Adipocyte (in vitro differentiated cells): Measurements from ENCODE around the gene PDSS2.
A peak's percentile ranks its signal among the peaks of the same experiment; 100 is the strongest.
"Not testable (repeated sequence)": the region's sequence is repeated elsewhere in the genome, so short reads cannot be mapped to it uniquely, and the experiment has no call there.

Experiments used
- DNase-seq: peaks from one replicate; pipeline ENCODE4 v3.0.0-alpha.2; 2015; ENCODE audit warnings: low read depth
- H3K27me3 ChIP-seq: replicated peaks from 2 replicates; pipeline ENCODE4 v1.7.0; 2013; ENCODE audit warnings: mild to moderate bottlenecking, low read length, moderate library complexity; ENCODE audit not compliant: control insufficient read depth, insufficient read depth
- H3K36me3 ChIP-seq: 2 replicates; pipeline ENCODE4 v1.7.0; 2013; ENCODE audit warnings: low read length, mild to moderate bottlenecking, moderate library complexity; ENCODE audit not compliant: control insufficient read depth, insufficient read depth, severe bottlenecking
- H3K4me1 ChIP-seq: 2 replicates; pipeline ENCODE4 v1.7.0; 2013; ENCODE audit warnings: mild to moderate bottlenecking, low read length, moderate library complexity; ENCODE audit not compliant: control insufficient read depth, insufficient read depth
- H3K4me3 ChIP-seq: 2 replicates; pipeline ENCODE4 v1.7.0; 2013; ENCODE audit warnings: mild to moderate bottlenecking, low read length, moderate library complexity
- H3K9ac ChIP-seq: 2 replicates; pipeline ENCODE4 v1.7.0; 2013; ENCODE audit warnings: mild to moderate bottlenecking, low read length, moderate library complexity
- H3K9me3 ChIP-seq: 2 replicates; pipeline ENCODE4 v1.7.0; 2013; ENCODE audit warnings: mild to moderate bottlenecking, low read length, moderate library complexity; ENCODE audit not compliant: control insufficient read depth

PDSS2 gene

DNA sequence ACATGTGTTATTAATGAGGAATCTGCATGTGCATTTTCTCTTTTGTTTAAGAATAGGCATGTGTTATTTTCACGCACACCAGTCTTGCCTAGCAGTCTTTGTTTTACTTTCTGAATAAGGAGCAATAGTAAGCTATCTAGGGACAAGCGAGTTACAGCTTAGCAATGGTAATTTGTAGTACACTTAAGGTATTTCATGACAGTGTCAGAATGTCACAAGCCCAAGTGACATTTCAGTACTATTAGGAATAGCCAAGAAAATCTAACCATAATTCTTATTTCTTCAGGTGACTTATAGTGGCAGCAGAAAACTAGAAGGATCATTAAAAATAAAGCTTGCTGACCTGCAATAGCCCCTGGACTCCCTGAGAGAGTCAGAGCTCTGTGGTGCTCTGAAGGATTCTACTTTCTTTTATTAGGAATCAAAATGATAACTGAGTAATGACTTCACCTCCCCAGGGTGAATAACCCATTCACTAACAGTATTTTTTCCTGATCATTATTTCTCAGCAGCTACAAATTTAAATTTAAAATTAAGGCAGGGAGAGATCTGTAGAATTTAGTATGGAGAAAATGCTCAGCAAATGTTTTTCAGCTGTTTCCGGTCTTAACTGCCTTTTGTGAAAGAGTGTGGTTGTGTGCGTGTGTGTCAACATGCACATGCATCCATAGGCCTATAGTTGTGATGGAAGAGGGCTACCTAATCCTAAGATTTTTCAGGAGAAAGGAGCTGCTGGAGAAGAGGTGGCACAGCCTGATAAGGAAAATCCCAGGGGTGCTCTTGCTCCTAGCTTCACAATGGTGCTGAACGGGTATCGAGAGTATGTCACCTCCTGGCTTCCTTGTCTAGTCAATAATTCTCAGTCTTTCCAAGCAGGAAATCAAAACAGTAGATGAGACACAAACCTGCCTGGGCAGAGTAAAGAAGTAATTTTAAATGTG, 254.0 kb downstream of the PDSS2 start:
- no peak overlapping the region for H3K9ac ChIP-seq
- H3K27me3 ChIP-seq = no peaks in the 10 kb centered on the region
- no peak for DNase-seq

GRCh38 chr6:107202876-107203468, 256.4 kb downstream of the PDSS2 start:
- no peaks in the 10 kb centered on the region for H3K4me1 ChIP-seq
- H3K9me3 ChIP-seq = no peaks in the 10 kb centered on the region
- DNase-seq = no peak
- H3K27me3 ChIP-seq = no peaks in the 10 kb centered on the region
- H3K4me3 ChIP-seq = no peak overlapping the region
- H3K36me3 ChIP-seq = no peaks in the 10 kb centered on the region
- no peak overlapping the region for H3K9ac ChIP-seq

More for the DNA sequence above, 254.0 kb downstream of the PDSS2 start:
- Histone ChIP-seq H3K4me1 (no peaks in the 10 kb centered on the region), H3K4me3 (no peak overlapping the region), H3K36me3 (no peaks in the 10 kb centered on the region), H3K9me3 (no peaks in the 10 kb centered on the region)

DNA sequence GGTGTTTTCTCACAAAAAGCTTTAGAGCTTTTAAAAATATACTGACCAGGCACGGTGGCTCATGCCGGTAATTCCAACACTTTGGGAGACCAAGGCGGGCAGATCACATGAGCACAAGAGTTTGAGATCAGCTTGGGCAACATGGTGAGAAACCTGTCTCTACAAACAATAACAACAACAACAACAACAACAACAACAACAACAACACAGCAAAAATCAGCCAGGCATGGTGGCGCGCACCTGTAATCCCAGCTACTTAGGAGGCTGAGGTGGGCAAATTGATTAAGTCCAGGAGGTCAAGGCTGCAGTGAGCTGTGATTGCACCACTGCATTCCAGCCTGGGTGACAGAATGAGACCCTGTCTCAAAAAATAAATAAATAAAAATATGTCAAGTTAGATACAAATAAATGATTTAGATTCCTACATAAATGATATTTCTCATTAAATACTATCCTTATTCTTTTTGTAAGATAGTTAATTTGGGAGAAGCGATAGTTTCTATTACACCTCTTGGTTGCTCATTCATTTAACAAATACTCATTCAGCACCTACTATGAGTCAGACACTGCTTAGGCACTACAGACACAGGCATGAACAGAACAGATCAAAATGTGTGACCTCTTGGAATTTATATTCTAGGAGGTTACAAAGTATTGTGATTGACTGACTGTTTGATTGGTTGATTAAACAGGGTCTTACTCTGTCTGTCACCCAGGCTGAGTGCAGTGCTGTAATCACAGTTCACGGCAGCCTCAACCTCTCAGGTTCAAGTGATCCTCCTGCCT, 260.5 kb downstream of the PDSS2 start:
- peaks cover 4% of the 10 kb centered on the region for H3K36me3 ChIP-seq
- no peak overlapping the region for H3K9ac ChIP-seq
- no peaks in the 10 kb centered on the region for H3K27me3 ChIP-seq
- no peak overlapping the region for H3K4me3 ChIP-seq
- no peaks in the 10 kb centered on the region for H3K9me3 ChIP-seq
- DNase-seq = no peak
- H3K4me1 ChIP-seq = peaks cover 9% of the 10 kb centered on the region

- H3K4me1 ChIP-seq = peaks cover 9% of the 10 kb centered on the region
- DNase-seq = no peak
- no peaks in the 10 kb centered on the region for H3K9me3 ChIP-seq
- H3K9ac ChIP-seq = no peak overlapping the region
- H3K36me3 ChIP-seq = peaks cover 4% of the 10 kb centered on the region
- H3K27me3 ChIP-seq = no peaks in the 10 kb centered on the region
- no peak overlapping the region for H3K4me3 ChIP-seq
These were observed 263.2 kb downstream of the PDSS2 start for GRCh38 chr6:107196152-107196551.

DNA sequence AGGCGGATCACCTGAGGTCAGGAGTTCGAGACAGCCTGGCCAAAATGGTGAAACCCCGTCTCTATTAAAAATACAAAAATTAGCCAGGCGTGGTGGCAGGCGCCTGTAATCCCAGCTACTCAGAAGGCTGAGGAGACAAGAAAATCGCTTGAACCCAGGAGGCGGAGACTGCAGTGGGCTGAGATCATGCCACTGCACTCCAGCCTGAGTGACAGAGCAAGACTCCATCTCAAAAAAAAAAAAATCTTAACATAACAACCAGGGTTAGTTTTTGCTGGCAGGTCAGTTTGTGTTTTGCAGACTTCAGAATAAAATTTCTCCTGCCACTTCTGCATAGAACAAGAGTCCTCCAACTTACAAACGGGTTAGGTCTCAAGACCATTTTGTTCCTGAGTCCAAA, 264.6 kb downstream of the PDSS2 start:
- not testable (repeated sequence) for H3K27me3 ChIP-seq, H3K9ac ChIP-seq, DNase-seq, H3K36me3 ChIP-seq, H3K4me1 ChIP-seq, H3K9me3 ChIP-seq, H3K4me3 ChIP-seq

- Histone ChIP-seq H3K36me3 (peaks cover 4% of the 10 kb centered on the region), H3K4me3 (no peak overlapping the region), H3K9ac (no peak overlapping the region), H3K27me3 (no peaks in the 10 kb centered on the region), H3K9me3 (no peaks in the 10 kb centered on the region), H3K4me1 (peaks cover 9% of the 10 kb centered on the region)
- no peak for DNase-seq
These were observed 266.5 kb downstream of the PDSS2 start for GRCh38 chr6:107192830-107193229.

DNA sequence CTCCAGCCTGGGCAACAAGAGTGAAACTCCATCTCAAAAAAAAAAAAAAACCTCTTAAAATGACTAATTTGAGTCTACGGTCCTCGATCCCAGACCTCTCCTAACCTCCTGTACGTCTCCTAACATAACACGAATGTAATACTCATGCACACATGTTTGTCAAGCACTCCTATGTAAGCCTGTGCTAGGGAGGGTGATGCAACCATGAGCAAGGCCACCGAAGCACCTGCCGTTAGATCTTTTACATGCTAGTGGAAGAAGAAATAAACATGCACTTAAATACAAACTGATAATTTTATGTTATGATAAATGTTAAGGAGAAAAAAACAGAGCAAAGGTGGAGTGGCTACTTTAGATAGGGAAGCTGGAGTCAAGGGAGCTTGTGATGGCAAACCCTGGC, 271.7 kb downstream of the PDSS2 start:
- no peaks in the 10 kb centered on the region for H3K36me3 ChIP-seq
- no peaks in the 10 kb centered on the region for H3K9me3 ChIP-seq
- no peaks in the 10 kb centered on the region for H3K27me3 ChIP-seq
- H3K4me1 ChIP-seq = no peaks in the 10 kb centered on the region
- DNase-seq = no peak
- H3K4me3 ChIP-seq = no peak overlapping the region
- no peak overlapping the region for H3K9ac ChIP-seq

DNA sequence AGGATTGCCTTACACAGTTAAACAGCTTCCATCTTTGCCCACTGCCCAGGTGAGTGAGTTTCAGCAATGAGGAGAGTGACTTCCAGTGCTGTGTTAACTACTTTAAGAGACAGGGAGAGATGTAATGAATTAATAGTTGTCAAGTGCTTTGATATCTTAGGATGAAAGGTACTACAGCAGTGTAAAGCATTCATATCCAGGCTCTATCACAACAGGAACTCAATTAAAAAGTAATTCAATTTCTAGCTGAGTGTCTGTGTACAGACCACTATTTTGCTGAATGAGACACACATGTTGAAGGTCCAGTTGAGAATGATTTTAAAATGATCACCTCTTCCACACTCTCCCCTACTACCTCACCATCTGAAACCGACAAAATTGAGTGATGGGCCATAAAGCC, 273.3 kb downstream of the PDSS2 start:
- DNase-seq = no peak
- no peak overlapping the region for H3K9ac ChIP-seq
- H3K9me3 ChIP-seq = no peaks in the 10 kb centered on the region
- no peaks in the 10 kb centered on the region for H3K27me3 ChIP-seq
- no peaks in the 10 kb centered on the region for H3K4me1 ChIP-seq
- no peaks in the 10 kb centered on the region for H3K36me3 ChIP-seq
- no peak overlapping the region for H3K4me3 ChIP-seq

DNA sequence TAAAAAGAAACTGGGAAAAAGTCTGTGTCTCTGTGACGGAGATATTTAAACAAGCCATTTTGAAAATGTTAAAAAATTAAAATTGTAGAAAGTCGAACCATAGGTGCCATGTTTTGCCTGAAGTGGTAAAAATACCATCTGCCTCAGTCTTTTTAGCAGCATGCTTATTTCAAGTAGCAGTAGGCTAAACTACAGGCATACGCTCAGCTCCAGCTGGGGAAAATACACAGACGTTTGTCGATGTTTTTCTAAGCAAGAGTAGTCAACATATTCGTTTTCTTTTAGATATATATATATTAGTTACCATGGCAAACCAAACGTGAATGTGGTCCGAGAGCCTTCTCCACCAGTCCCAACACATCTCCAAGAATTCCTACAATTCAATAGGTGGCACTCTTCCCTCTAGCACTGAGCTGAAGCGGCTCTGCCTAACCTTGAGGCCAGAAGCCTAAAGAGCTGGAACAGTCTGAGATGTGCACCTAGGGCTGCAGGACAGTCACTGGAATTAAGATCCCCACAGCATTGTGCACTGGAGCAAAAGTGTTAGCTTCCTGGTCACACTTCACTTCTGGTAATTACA, 273.9 kb downstream of the PDSS2 start:
- H3K9ac ChIP-seq = no peak overlapping the region
- H3K4me1 ChIP-seq = no peaks in the 10 kb centered on the region
- no peaks in the 10 kb centered on the region for H3K36me3 ChIP-seq
- H3K27me3 ChIP-seq = no peaks in the 10 kb centered on the region
- peak; percentile 9 for DNase-seq
- no peaks in the 10 kb centered on the region for H3K9me3 ChIP-seq
- H3K4me3 ChIP-seq = no peak overlapping the region

DNA sequence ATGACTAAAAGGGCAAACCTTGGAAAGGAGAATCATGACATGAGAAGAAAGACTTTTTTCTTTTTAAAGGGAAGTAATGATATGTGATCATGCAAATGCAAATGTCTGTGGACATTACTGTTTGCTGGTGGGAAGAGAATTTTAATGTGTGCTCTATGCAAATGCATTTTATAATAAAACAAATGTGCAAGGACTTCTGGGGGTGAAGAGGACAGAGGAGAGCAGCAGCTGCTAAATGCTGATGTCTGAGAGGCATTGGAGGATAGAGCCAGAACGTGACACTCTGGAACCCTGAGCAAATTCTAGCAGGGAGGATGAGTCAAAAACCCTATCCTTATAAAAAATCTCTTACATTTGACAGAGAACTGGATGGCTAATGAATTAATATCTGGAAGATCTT, 274.9 kb downstream of the PDSS2 start:
- H3K36me3 ChIP-seq = no peaks in the 10 kb centered on the region
- no peak for DNase-seq
- H3K4me3 ChIP-seq = no peak overlapping the region
- H3K27me3 ChIP-seq = no peaks in the 10 kb centered on the region
- H3K9ac ChIP-seq = no peak overlapping the region
- no peaks in the 10 kb centered on the region for H3K9me3 ChIP-seq
- no peaks in the 10 kb centered on the region for H3K4me1 ChIP-seq

DNA sequence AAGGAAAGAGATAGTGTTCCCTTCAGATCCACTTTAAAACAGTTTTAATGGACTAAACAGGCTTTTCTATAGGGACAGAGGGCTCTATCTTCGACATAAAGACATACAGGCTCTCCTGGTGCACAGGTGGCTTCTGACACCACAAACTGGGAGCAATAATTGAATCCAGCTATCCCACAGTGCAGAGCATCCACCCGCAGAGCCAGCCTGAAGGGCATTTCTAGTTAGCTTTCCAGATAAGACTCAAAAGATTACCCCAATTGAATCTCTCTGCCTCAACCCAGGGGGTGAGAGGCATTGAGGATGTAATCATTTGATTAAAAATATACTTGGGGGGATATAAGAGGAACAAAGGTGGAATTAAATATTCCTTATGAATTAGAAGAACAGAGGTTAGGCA, 279.3 kb downstream of the PDSS2 start:
- H3K27me3 ChIP-seq = no peaks in the 10 kb centered on the region
- H3K4me3 ChIP-seq = no peak overlapping the region
- DNase-seq = no peak
- H3K4me1 ChIP-seq = no peaks in the 10 kb centered on the region
- H3K9ac ChIP-seq = no peak overlapping the region
- H3K36me3 ChIP-seq = no peaks in the 10 kb centered on the region
- H3K9me3 ChIP-seq = no peaks in the 10 kb centered on the region
